ENCODE measurements around the gene SUSD3. TPM values are rescaled to one million over a fixed set of nuclear protein-coding genes. Genes with fewer than 3 reads are reported as not detected.
A peak's percentile ranks its signal among the peaks of the same experiment; 100 is the strongest.

The SUSD3 gene
- total RNA-seq, 2 donors from 2014 or later: 7.0 to 21.4 TPM

DNA sequence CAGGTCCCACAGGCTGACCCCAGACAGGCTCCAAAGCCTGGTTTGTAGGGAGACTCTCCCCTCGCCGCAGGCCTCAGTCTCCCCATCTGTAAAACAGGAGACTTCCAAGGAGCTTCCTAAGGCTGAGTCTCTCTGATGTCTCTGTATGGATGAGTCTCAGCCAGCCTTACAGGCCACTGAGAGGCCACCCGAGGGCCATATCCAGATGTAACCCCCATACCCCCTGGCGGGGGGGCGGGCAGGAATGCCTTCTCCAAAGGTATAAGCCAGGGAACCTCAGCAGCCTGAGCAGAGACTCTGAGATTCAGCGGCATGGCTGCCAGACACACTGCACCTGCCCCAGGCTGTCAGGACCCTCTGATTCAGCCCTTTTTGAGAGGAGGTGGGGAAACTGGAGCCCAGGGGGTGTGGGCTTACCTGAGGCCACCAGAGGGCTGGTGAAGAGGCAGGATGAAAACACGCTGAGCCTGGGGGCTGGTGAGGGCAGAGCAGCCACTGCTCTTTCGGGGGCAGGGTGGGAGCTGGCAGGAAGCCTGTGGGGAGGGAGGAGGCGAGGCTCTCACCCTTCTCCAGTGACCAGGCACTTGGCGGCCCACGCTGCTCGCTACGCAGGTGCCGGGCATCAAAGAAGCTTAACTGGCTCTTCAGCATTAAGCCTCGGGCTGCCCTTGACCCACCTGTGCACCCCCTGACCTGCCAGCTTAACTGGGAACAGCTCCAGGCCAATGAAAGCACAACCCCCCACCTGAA is 5.5 kb upstream of the SUSD3 start:
- Histone ChIP-seq H3K36me3 (no peaks in the 10 kb centered on the region), H3K4me1 (ENCODE audit: control insufficient read depth in 1 of 2, low read depth in 2 of 2) (peaks cover 20 to 57% of the 10 kb centered on the region in 2 donors), H3K9me3 (no peaks in the 10 kb centered on the region), H3K27me3 (replicated peaks; ENCODE audit: insufficient read depth) (no peaks in the 10 kb centered on the region), H3K4me3 (no peak overlapping the region), H3K27ac (peak overlapping the region; percentile 92 to 93)
- no peak for ATAC-seq (ENCODE audit: insufficient number of reproducible peaks, low FRiP score, low read depth)
- TF ChIP-seq, protein P1, sequence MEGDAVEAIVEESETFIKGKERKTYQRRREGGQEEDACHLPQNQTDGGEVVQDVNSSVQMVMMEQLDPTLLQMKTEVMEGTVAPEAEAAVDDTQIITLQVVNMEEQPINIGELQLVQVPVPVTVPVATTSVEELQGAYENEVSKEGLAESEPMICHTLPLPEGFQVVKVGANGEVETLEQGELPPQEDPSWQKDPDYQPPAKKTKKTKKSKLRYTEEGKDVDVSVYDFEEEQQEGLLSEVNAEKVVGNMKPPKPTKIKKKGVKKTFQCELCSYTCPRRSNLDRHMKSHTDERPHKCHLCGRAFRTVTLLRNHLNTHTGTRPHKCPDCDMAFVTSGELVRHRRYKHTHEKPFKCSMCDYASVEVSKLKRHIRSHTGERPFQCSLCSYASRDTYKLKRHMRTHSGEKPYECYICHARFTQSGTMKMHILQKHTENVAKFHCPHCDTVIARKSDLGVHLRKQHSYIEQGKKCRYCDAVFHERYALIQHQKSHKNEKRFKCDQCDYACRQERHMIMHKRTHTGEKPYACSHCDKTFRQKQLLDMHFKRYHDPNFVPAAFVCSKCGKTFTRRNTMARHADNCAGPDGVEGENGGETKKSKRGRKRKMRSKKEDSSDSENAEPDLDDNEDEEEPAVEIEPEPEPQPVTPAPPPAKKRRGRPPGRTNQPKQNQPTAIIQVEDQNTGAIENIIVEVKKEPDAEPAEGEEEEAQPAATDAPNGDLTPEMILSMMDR (IDR thresholded peaks at IDR 0.05): no peak
- no peak for DNase-seq (ENCODE audit: low spot score)

- TF ChIP-seq, protein P1 (IDR thresholded peaks at IDR 0.05): no peak
- ATAC-seq (ENCODE audit: insufficient number of reproducible peaks, low FRiP score, low read depth) (no peak), DNase-seq (ENCODE audit: low spot score) (no peak)
- H3K27ac ChIP-seq: peak overlapping the region; percentile 92 to 93
- no peaks in the 10 kb centered on the region for H3K9me3 ChIP-seq
- no peaks in the 10 kb centered on the region for H3K27me3 ChIP-seq (replicated peaks; ENCODE audit: insufficient read depth)
- H3K36me3 ChIP-seq: no peaks in the 10 kb centered on the region
- no peak overlapping the region for H3K4me3 ChIP-seq
- H3K4me1 ChIP-seq (ENCODE audit: control insufficient read depth in 1 of 2, low read depth in 2 of 2): peaks cover 20 to 61% of the 10 kb centered on the region in 2 donors
Observed at GRCh38 chr9:93053781-93054331, 4.6 kb upstream of the SUSD3 start.

DNA sequence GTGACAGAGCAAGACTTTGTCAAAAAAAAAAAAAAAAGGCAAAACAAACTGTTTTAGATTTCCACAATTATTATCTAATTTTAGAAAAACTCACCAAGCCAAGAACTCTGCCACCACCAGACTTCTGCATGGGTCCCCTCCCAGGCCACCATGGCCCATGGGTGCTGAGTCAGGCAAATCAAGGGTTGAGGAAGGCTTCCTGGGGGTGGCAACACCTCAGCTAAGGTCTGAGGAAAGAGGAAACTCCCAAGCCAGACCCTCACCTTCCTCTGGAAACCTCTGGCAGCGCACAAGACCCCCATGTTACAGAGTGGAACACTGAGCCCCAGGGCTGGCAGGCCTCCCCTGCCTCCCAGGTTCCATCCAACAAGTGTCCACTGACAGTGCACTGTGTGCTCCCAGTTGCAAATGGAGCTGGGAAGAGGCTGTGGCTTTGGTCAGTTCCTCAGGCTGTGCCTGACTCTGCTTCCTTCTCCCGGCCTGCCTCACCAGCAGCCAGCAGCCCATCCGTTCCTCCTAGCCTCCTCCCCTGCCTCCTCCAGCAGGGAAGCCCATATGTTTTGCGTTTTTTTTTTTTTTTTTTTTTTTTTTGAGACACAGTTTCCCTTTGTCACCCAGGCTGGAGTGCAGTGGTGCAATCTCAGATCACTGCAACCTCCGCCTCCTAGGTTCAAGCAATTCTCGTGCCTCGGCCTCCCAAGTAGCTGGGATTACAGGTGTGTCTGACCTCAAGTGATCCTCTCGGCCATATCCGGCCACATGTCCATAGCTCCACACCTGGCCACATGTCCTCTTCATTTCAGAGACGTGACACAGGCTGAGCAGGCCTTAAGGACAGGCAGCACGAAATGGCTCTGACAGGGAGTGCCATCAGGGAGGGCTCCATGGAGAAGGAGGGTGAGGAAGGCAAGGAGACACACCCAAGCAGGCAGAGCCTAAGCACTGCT is 3.5 kb upstream of the SUSD3 start:
- no peak for DNase-seq (ENCODE audit: low spot score)
- no peak for ATAC-seq (ENCODE audit: insufficient number of reproducible peaks, low FRiP score, low read depth)

DNA sequence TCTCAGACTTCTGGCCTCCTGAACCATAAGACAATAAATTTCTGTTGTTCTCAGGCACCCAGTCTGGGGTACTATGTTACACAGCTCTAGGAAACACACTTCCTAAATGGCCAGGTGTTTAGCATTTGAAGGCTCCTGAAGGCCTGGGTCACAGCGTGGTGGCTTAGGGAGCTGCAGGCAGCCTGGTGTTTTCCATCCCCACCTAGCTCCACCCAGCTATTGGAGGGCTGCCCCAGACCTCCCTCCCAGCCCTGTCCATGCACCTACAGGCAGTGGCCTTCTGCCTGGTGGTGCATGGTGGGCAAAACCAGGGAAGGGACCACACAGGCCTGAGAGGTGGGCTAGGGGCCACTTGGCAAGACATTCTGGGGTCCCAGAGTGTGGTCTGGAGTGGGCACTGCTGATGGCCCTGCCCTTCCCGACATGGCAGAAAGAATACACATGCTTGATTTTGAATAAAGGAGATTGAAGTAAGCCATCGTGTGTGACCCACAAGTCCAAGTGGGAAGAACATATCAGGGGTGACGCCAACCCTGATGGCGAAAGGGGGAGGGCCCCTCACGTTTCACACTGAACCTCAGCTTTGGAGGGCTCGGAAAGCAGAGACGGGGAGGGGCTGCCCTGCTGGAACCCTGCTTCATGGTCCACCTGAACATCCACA is 1.3 kb upstream of the SUSD3 start:
- Histone ChIP-seq H3K27ac (peak overlapping the region; percentile 81 to 93), H3K27me3 (replicated peaks; ENCODE audit: insufficient read depth) (no peaks in the 10 kb centered on the region), H3K4me3 (no peak overlapping the region), H3K4me1 (ENCODE audit: control insufficient read depth in 1 of 2, low read depth in 2 of 2) (peaks cover 38 to 68% of the 10 kb centered on the region in 2 donors), H3K9me3 (no peaks in the 10 kb centered on the region), H3K36me3 (no peaks in the 10 kb centered on the region)
- TF ChIP-seq, protein P1 (IDR thresholded peaks at IDR 0.05): no peak
- DNase-seq (ENCODE audit: low spot score) (no peak), ATAC-seq (ENCODE audit: insufficient number of reproducible peaks, low FRiP score, low read depth) (no peak)

More for the DNA sequence above, 3.5 kb upstream of the SUSD3 start:
- peaks cover 31 to 64% of the 10 kb centered on the region in 2 donors for H3K4me1 ChIP-seq (ENCODE audit: control insufficient read depth in 1 of 2, low read depth in 2 of 2)
- no peaks in the 10 kb centered on the region for H3K9me3 ChIP-seq
- no peaks in the 10 kb centered on the region for H3K27me3 ChIP-seq (replicated peaks; ENCODE audit: insufficient read depth)
- H3K27ac ChIP-seq: peak overlapping the region; percentile 92 to 93
- no peaks in the 10 kb centered on the region for H3K36me3 ChIP-seq
- no peak overlapping the region for H3K4me3 ChIP-seq
- TF ChIP-seq, protein P1 (IDR thresholded peaks at IDR 0.05): no peak
